ENCODE data around the gene CRNKL1. TPM values are rescaled to one million over a fixed set of nuclear protein-coding genes. Genes with fewer than 3 reads are reported as not detected.

Gene CRNKL1
- total RNA-seq, 6 experiments from 2014 or later = 17.5 to 24.0 (median 19.3) TPM

GRCh38 chr20:20073801-20074371 is 21.6 kb upstream of the CRNKL1 start:
- Mint-ChIP-seq H3K27ac (no peak overlapping the region), H3K27me3 (ENCODE audit: insufficient read depth) (peaks cover 8% of the 10 kb centered on the region), H3K4me3 (no peak overlapping the region), H3K9me3 (no peaks in the 10 kb centered on the region), H3K36me3 (ENCODE audit: low read depth) (no peaks in the 10 kb centered on the region), H3K4me1 (ENCODE audit: low read depth) (peaks cover 4% of the 10 kb centered on the region; the same call in 1 of the 2 replicates)
- DNase-seq = no peak
- TF ChIP-seq CTCF (IDR thresholded peaks at IDR 0.05) = no peak

GRCh38 chr20:20070871-20071726 is 18.8 kb upstream of the CRNKL1 start:
- Mint-ChIP-seq H3K4me3 (no peak overlapping the region), H3K27ac (no peak overlapping the region), H3K9me3 (no peaks in the 10 kb centered on the region), H3K4me1 (ENCODE audit: low read depth) (peaks cover 4% of the 10 kb centered on the region; the same call in 1 of the 2 replicates), H3K27me3 (ENCODE audit: insufficient read depth) (peaks cover 8% of the 10 kb centered on the region), H3K36me3 (ENCODE audit: low read depth) (no peaks in the 10 kb centered on the region)
- no peak for DNase-seq
- TF ChIP-seq CTCF (IDR thresholded peaks at IDR 0.05) = no peak

- DNase-seq = no peak
- no peaks in the 10 kb centered on the region for H3K4me1 Mint-ChIP-seq (ENCODE audit: low read depth)
- no peaks in the 10 kb centered on the region for H3K36me3 Mint-ChIP-seq (ENCODE audit: low read depth)
- no peak overlapping the region for H3K27ac Mint-ChIP-seq
- H3K4me3 Mint-ChIP-seq = no peak overlapping the region
- no peak for TF ChIP-seq CTCF (IDR thresholded peaks at IDR 0.05)
- H3K27me3 Mint-ChIP-seq (ENCODE audit: insufficient read depth) = peaks cover 8% of the 10 kb centered on the region
- no peaks in the 10 kb centered on the region for H3K9me3 Mint-ChIP-seq
These were observed 13.1 kb upstream of the CRNKL1 start for GRCh38 chr20:20065361-20065760.

- TF ChIP-seq CTCF (IDR thresholded peaks at IDR 0.05) = no peak
- Mint-ChIP-seq H3K9me3 (no peaks in the 10 kb centered on the region), H3K27me3 (ENCODE audit: insufficient read depth) (peaks cover 8% of the 10 kb centered on the region), H3K4me3 (no peak overlapping the region), H3K36me3 (ENCODE audit: low read depth) (no peaks in the 10 kb centered on the region), H3K27ac (no peak overlapping the region), H3K4me1 (ENCODE audit: low read depth) (no peaks in the 10 kb centered on the region)
- DNase-seq = no peak
These were observed 11.9 kb upstream of the CRNKL1 start for GRCh38 chr20:20063941-20064702.

- no peak overlapping the region for H3K4me3 Mint-ChIP-seq
- H3K9me3 Mint-ChIP-seq = no peaks in the 10 kb centered on the region
- H3K4me1 Mint-ChIP-seq (ENCODE audit: low read depth) = no peaks in the 10 kb centered on the region
- peaks cover 15% of the 10 kb centered on the region for H3K27me3 Mint-ChIP-seq (ENCODE audit: insufficient read depth)
- H3K27ac Mint-ChIP-seq = no peak overlapping the region
- TF ChIP-seq CTCF (IDR thresholded peaks at IDR 0.05) = no peak
- H3K36me3 Mint-ChIP-seq (ENCODE audit: low read depth) = no peaks in the 10 kb centered on the region
- DNase-seq = no peak
These were observed 8.2 kb upstream of the CRNKL1 start for GRCh38 chr20:20060234-20060998.
